Smooth muscle cell (in vitro differentiated cells): ENCODE results near the gene HS6ST3. TPM values are rescaled to one million over a fixed set of nuclear protein-coding genes. Genes with fewer than 3 reads are reported as not detected.

ENCODE experiments used
- DNase-seq: peaks from one replicate; lab custom pipeline; 2025; ENCODE audit not compliant: unreplicated experiment; lab: John Stamatoyannopoulos, UW
- H2AFZ ChIP-seq: fragments of 200-600 bp; sonication (generic); 2 replicates; pipeline ENCODE4 v1.6.0; 2016; ENCODE audit warnings: antibody characterized with exemption, low read depth, mild to moderate bottlenecking
- H3F3A ChIP-seq: fragments of 200-600 bp; sonication (generic); 2 replicates; pipeline ENCODE4 v1.6.0; 2017; ENCODE audit warnings: antibody characterized with exemption, low read depth
- H3K27ac ChIP-seq: fragments of 200-600 bp; sonication (generic); 2 replicates; pipeline ENCODE4 v1.5.1; 2016; ENCODE audit warnings: low read depth, mild to moderate bottlenecking
- H3K27me3 ChIP-seq: fragments of 200-600 bp; sonication (generic); 2 replicates; pipeline ENCODE4 v1.6.1; 2016; ENCODE audit warnings: low read depth, mild to moderate bottlenecking
- H3K36me3 ChIP-seq: fragments of 200-600 bp; sonication (generic); 2 replicates; pipeline ENCODE4 v1.5.1; 2016; ENCODE audit warnings: low read depth
- H3K4me1 ChIP-seq: fragments of 200-600 bp; sonication (generic); 2 replicates; pipeline ENCODE4 v1.5.1; 2016; ENCODE audit warnings: low read depth
- H3K4me2 ChIP-seq: fragments of 200-600 bp; sonication (generic); 2 replicates; pipeline ENCODE4 v1.6.0; 2016; ENCODE audit warnings: mild to moderate bottlenecking
- H3K4me3 ChIP-seq: fragments of 200-600 bp; sonication (generic); 2 replicates; pipeline ENCODE4 v1.5.1; 2016; ENCODE audit warnings: mild to moderate bottlenecking
- H3K79me2 ChIP-seq: fragments of 200-600 bp; sonication (generic); 2 replicates; pipeline ENCODE4 v1.6.0; 2016; ENCODE audit warnings: low read depth, mild to moderate bottlenecking
- H3K9ac ChIP-seq: fragments of 200-600 bp; sonication (generic); 2 replicates; pipeline ENCODE4 v1.6.0; 2016; ENCODE audit warnings: low read depth
- H3K9me3 ChIP-seq: fragments of 200-600 bp; sonication (generic); replicated peaks from 2 replicates; pipeline ENCODE4 v1.5.1; 2016; ENCODE audit warnings: low read depth
- H4K20me1 ChIP-seq: fragments of 200-600 bp; sonication (generic); 2 replicates; pipeline ENCODE4 v1.6.0; 2016; ENCODE audit warnings: low read depth
- CTCF ChIP-seq: fragments of 200-600 bp; sonication (generic); IDR thresholded peaks from 2 replicates; pipeline ENCODE4 v1.5.1; 2017; ENCODE audit warnings: borderline replicate concordance, mild to moderate bottlenecking, antibody characterized with exemption; ENCODE audit not compliant: insufficient read depth, poor library complexity, severe bottlenecking
- WGBS: methylation state at CpG from one replicate; pipeline ENCODE4 v1.1.7; 2016; ENCODE audit warnings: low lambda C conversion rate; 5-methylcytosine and 5-hydroxymethylcytosine counted together
- polyA plus RNA-seq: library from polyadenylated mRNA; unstranded; fragments of >200 nt; fragmentation: Nextera tagmentation; extraction: Ambion mirVana; gene quantifications from 2 replicates; pipeline ENCODE4 v1.2.1, GENCODE V29; 2016
- total RNA-seq: library from RNA; depleted of rRNA; stranded (reverse); fragments of >200 nt; gene quantifications from 2 replicates; pipeline ENCODE4 v1.2.3, GENCODE V29; 2014

The HS6ST3 gene
- total and polyA plus RNA-seq, 2 experiments from 2014 or later, result 0.09 TPM; not detected in 1

- no peak overlapping the region for H3K4me2 ChIP-seq
- WGBS, result 88% methylated on average over 8 of the region's 8 CpGs
- no peak for TF ChIP-seq CTCF
- no peaks in the 10 kb centered on the region for H3K9me3 ChIP-seq
- peaks cover 5% of the 10 kb centered on the region for H3F3A ChIP-seq
- no peaks in the 10 kb centered on the region for H3K36me3 ChIP-seq
- no peaks in the 10 kb centered on the region for H3K4me1 ChIP-seq
- no peak overlapping the region for H3K4me3 ChIP-seq
- DNase-seq, result no peak
- H2AFZ ChIP-seq, result no peak overlapping the region
- no peaks in the 10 kb centered on the region for H3K27me3 ChIP-seq
- no peaks in the 10 kb centered on the region for H3K79me2 ChIP-seq
- H4K20me1 ChIP-seq, result no peaks in the 10 kb centered on the region
- H3K27ac ChIP-seq, result no peak overlapping the region
- H3K9ac ChIP-seq, result no peak overlapping the region
Measured at GRCh38 chr13:96646515-96647211, 556.8 kb downstream of the HS6ST3 start.

DNA sequence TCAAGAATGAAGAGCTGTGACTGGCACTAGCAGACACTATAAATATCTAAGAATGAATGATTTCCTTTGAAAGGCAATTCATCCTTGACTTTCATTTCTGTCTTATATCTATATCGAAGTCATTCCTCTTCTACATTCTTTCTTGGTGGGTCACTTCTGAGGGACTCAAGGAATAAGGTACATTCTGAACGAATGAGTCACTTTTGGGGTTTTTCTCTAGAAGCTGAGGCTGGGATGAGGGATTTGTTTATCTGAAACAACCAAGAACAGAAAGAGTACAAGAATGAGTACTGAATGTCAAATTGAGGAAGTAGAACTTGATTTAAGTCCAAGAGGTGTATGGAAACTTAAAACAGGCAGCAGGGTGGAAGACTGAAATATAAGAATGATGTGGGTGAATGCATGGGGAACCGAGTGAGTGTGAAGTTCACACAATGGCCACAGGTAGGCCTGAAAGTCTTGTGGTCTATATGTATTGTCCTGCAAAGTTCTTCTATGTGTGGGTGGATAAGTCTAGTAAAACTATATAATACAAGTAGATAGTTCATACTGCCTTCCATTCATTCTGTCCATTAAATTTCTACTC is 560.5 kb downstream of the HS6ST3 start:
- Histone ChIP-seq H3K27me3 (no peaks in the 10 kb centered on the region), H3F3A (peaks cover 5% of the 10 kb centered on the region), H3K4me2 (no peak overlapping the region)

GRCh38 chr13:96651598-96651997 is 561.7 kb downstream of the HS6ST3 start:
- TF ChIP-seq CTCF, result no peak
- H3K79me2 ChIP-seq, result no peaks in the 10 kb centered on the region
- H3K4me2 ChIP-seq, result no peak overlapping the region
- peaks cover 5% of the 10 kb centered on the region for H3F3A ChIP-seq
- H2AFZ ChIP-seq, result no peak overlapping the region
- no peaks in the 10 kb centered on the region for H3K36me3 ChIP-seq
- H3K9ac ChIP-seq, result no peak overlapping the region
- H3K27ac ChIP-seq, result no peak overlapping the region
- no peaks in the 10 kb centered on the region for H4K20me1 ChIP-seq
- no peak overlapping the region for H3K4me3 ChIP-seq
- H3K4me1 ChIP-seq, result no peaks in the 10 kb centered on the region
- whole genome bisulfite sequencing, result 5% methylated on average over 1 of the region's 1 CpG
- no peaks in the 10 kb centered on the region for H3K9me3 ChIP-seq
- no peak for DNase-seq
- H3K27me3 ChIP-seq, result no peaks in the 10 kb centered on the region

More for the DNA sequence above, 560.5 kb downstream of the HS6ST3 start:
- Histone ChIP-seq H4K20me1 (no peaks in the 10 kb centered on the region), H3K79me2 (no peaks in the 10 kb centered on the region), H3K36me3 (no peaks in the 10 kb centered on the region), H3K9ac (no peak overlapping the region), H3K4me3 (no peak overlapping the region), H2AFZ (no peak overlapping the region), H3K4me1 (no peaks in the 10 kb centered on the region), H3K27ac (peak overlapping the region; percentile 45), H3K9me3 (no peaks in the 10 kb centered on the region)
- no peak for DNase-seq
- TF ChIP-seq CTCF, result no peak
- 60% methylated on average over 3 of the region's 3 CpGs for WGBS

DNA sequence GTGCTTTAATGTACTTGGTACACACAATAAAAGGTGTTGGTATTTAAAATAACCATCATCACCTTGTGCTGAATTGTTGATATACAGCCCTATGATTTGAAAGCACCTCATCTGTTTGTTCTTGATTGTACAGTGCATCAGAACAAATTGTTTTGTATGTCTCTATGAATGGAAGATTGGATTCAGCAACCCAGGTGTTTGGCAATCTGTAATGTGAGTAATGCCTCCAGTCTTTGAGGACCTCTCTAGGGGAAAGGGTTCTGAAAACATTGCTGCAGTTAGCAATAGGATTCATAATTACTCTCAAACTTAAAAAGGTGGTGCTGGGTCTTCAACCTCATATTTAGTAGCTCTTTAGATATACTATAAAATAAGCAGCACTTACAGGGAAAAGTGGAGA is 562.6 kb downstream of the HS6ST3 start:
- H2AFZ ChIP-seq, result no peak overlapping the region

More for the DNA sequence above, 562.6 kb downstream of the HS6ST3 start:
- H3K27me3 ChIP-seq, result no peaks in the 10 kb centered on the region
- TF ChIP-seq CTCF, result no peak
- no peaks in the 10 kb centered on the region for H3K79me2 ChIP-seq
- H3F3A ChIP-seq, result peaks cover 5% of the 10 kb centered on the region
- H3K9ac ChIP-seq, result no peak overlapping the region
- DNase-seq, result no peak
- no peak overlapping the region for H3K4me2 ChIP-seq
- H3K36me3 ChIP-seq, result no peaks in the 10 kb centered on the region
- no peaks in the 10 kb centered on the region for H3K4me1 ChIP-seq
- H3K4me3 ChIP-seq, result no peak overlapping the region
- H3K27ac ChIP-seq, result no peak overlapping the region
- H3K9me3 ChIP-seq, result no peaks in the 10 kb centered on the region
- H4K20me1 ChIP-seq, result no peaks in the 10 kb centered on the region
